HCT116 (cell line): ENCODE measurements around the gene LMAN1L. TPM values are rescaled to one million over a fixed set of nuclear protein-coding genes. Genes with fewer than 3 reads are reported as not detected.

ENCODE experiments used
- ATAC-seq: fragments of 200-7000 bp; cut with Tn5 transposase; 2 replicates; pipeline ENCODE4 v1.9.1; 2020; ENCODE audit warnings: mild to moderate bottlenecking, moderate library complexity
- BruUV-seq: library from RNA; stranded (reverse); fragments of 400-500 nt; replicated peaks from 2 replicates; lab custom pipeline; 2021; lab: Mats Ljungman, UMichigan
- CTCF ChIA-PET: fragments of 300-600 bp; sonication (Branson Sonifier 250); formaldehyde crosslinking; loops from one replicate; lab custom pipeline; 2021; ENCODE audit warnings: antibody characterized with exemption; lab: Charles Lee
- POLR2A ChIA-PET: fragments of 300-600, 350-600 bp; sonication (Branson Sonifier 250); formaldehyde crosslinking; loops from one replicate; lab custom pipeline; 2021; ENCODE audit warnings: antibody characterized with exemption; lab: Charles Lee
- RAD21 ChIA-PET, 2 experiments: fragments of 300-600 bp; sonication (Branson Sonifier 250); formaldehyde crosslinking; loops; one replicate each; lab custom pipeline; 2023; ENCODE audit warnings: low total read pairs in 2 of 2; ENCODE audit not compliant: uncharacterized antibody in 2 of 2, unreplicated experiment in 2 of 2, low non-redundant PET in 1 of 2; lab: Charles Lee
- DNase-seq: peaks from one replicate; pipeline ENCODE4 v3.0.0-alpha.2; 2010; ENCODE audit warnings: low read depth, low spot score
- H2AFZ ChIP-seq: fragments of 200-600 bp; shearing (Covaris generic), sonication (generic); 2 replicates; pipeline ENCODE4 v1.6.1; 2017; ENCODE audit warnings: low read depth, mixed run types, mixed read lengths, antibody characterized with exemption, low read length; ENCODE audit not compliant: poor library complexity, severe bottlenecking
- H3K27ac ChIP-seq: 2 replicates; pipeline ENCODE4 v1.5.1; 2012; ENCODE audit warnings: low read depth, low read length
- H3K27me3 ChIP-seq: fragments of 200-600 bp; sonication (generic); 2 replicates; pipeline ENCODE4 v1.6.1; 2016; ENCODE audit warnings: mixed run types, low read length, mixed read lengths; ENCODE audit not compliant: insufficient read depth
- H3K36me3 ChIP-seq, 2 experiments: fragments of 200-500 bp in 1 of 2; fragments of 200-600 bp in 1 of 2; sonication (Bioruptor generic) in 1 of 2; sonication (generic) in 1 of 2; 2 replicates each; pipeline versions ENCODE4 v1.5.1 to v1.6.1; 2014 to 2016; ENCODE audit warnings: low read length in 2 of 2, inconsistent platforms in 1 of 2, mixed read lengths in 1 of 2, mixed run types in 1 of 2; ENCODE audit not compliant: insufficient read depth in 2 of 2, control insufficient read depth in 1 of 2
- H3K4me1 ChIP-seq, 2 experiments: fragments of 200-600 bp in 1 of 2; sonication (generic) in 1 of 2; 2 replicates each; pipeline versions ENCODE4 v1.5.1 to v1.6.1; 2012 to 2017; ENCODE audit warnings: low read length in 2 of 2, inconsistent platforms in 1 of 2, mild to moderate bottlenecking in 1 of 2, mixed read lengths in 1 of 2, mixed run types in 1 of 2, moderate library complexity in 1 of 2; ENCODE audit not compliant: insufficient read depth in 2 of 2, control insufficient read depth in 1 of 2
- H3K4me2 ChIP-seq: fragments of 200-600 bp; sonication (generic); 2 replicates; pipeline ENCODE4 v1.6.1; 2017; ENCODE audit warnings: mixed run types, low read length, mixed read lengths
- H3K4me3 ChIP-seq, 2 experiments: fragments of 200-600 bp in 1 of 2; sonication (generic) in 1 of 2; replicated peaks in 1 of 2; 2 replicates each; pipeline ENCODE4 v1.5.1; 2011 to 2016; ENCODE audit warnings: low read length in 2 of 2, control low read depth in 1 of 2, low read depth in 1 of 2, mild to moderate bottlenecking in 1 of 2, mixed read lengths in 1 of 2, mixed run types in 1 of 2
- H3K79me2 ChIP-seq: fragments of 200-600 bp; sonication (generic); 2 replicates; pipeline ENCODE4 v1.6.1; 2017; ENCODE audit warnings: mild to moderate bottlenecking, mixed run types, low read length, moderate library complexity, mixed read lengths; ENCODE audit not compliant: insufficient read depth
- H3K9ac ChIP-seq: fragments of 200-600 bp; sonication (generic); 2 replicates; pipeline ENCODE4 v1.6.1; 2016; ENCODE audit warnings: low read length, mixed read lengths
- H3K9me2 ChIP-seq: fragments of 200-600 bp; sonication (generic), shearing (Covaris generic); 2 replicates; pipeline ENCODE4 v1.6.1; 2017; ENCODE audit warnings: mixed run types, mild to moderate bottlenecking, moderate library complexity; ENCODE audit not compliant: insufficient read depth
- H3K9me3 ChIP-seq, 2 experiments: fragments of 200-500 bp in 1 of 2; fragments of 200-600 bp in 1 of 2; sonication (Bioruptor generic) in 1 of 2; sonication (generic) in 1 of 2; 2 replicates each; pipeline ENCODE4 v1.6.1; 2014 to 2017; ENCODE audit warnings: low read length in 2 of 2, mixed read lengths in 2 of 2, inconsistent platforms in 1 of 2, low read depth in 1 of 2, mild to moderate bottlenecking in 1 of 2, mixed run types in 1 of 2, moderate library complexity in 1 of 2; ENCODE audit not compliant: control insufficient read depth in 1 of 2, insufficient read depth in 1 of 2
- H4K20me1 ChIP-seq: fragments of 200-600 bp; sonication (generic), shearing (Covaris generic); 2 replicates; pipeline ENCODE4 v1.6.1; 2017; ENCODE audit warnings: mixed run types, mild to moderate bottlenecking, moderate library complexity; ENCODE audit not compliant: insufficient read depth
- FOSL1 ChIP-seq: IDR thresholded peaks from 2 replicates; pipeline ENCODE4 v1.6.1; 2012; ENCODE audit warnings: low read depth
- SIN3A ChIP-seq: IDR thresholded peaks from 2 replicates; pipeline ENCODE4 v1.6.1; 2012; ENCODE audit warnings: low read depth
- SRF ChIP-seq: IDR thresholded peaks from 2 replicates; pipeline ENCODE4 v1.6.1; 2012; ENCODE audit warnings: low read depth
- intact Hi-C: fragments of 100-400 bp; cut with micrococcal nuclease; formaldehyde crosslinking; loops from 2 replicates; pipeline ENCODE4 v1.10.0; 2022
- total RNA-seq: library from RNA; stranded (reverse); gene quantifications from one replicate; pipeline ENCODE4 v1.2.1, GENCODE V29; 2021; ENCODE audit not compliant: unreplicated experiment
- TF ChIP-seq, protein P1 (sequence below): IDR thresholded peaks from 2 replicates; pipeline ENCODE4 v1.6.1; 2012; ENCODE audit warnings: low read depth
- TF ChIP-seq, protein P2 (sequence below): IDR thresholded peaks from 2 replicates; pipeline ENCODE4 v1.6.1; 2011; ENCODE audit warnings: mild to moderate bottlenecking, low read length, moderate library complexity; ENCODE audit not compliant: insufficient replicate concordance; ENCODE audit errors: extremely low read depth

Gene LMAN1L
- total RNA-seq, 1 experiment from 2014 or later: 0.17 TPM

DNA sequence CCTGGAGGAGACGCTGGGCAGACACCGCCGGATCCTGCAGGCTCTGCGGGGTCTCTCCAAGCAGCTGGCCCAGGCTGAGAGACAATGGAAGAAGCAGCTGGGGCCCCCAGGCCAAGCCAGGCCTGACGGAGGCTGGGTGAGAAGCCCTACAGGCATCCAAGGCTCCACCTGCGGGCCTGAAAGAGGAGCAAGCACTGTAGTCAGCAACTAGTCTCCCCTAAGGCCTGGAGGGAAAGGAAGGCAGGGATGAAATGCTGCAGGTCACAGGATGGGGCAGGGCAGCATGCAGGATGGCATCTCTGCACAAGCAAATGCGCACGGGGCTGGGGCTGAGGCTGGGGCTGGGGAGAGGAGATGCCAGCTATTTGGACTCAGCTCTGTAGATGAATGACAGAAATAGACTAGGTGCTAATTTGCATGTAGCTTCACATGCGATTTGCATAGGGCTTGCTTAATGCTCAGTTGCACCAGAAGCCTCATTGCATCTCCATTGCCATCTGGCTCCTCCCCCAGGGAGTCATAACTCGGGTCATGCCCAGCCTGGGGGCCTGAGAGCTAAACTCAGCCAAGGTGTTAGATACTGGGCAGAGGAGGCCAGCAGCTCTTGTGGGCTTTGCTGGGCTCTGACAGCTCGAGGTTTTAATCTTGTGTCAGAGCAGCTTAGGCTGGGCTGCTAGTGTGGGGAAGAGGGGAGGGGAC is 8.6 kb downstream of the LMAN1L start:
- intact Hi-C loops: no loop called here
- no TSS peak for BruUV-seq
- Histone ChIP-seq H3K27me3 (no peaks in the 10 kb centered on the region; the same call in 1 of the 2 replicates), H4K20me1 (no peaks in the 10 kb centered on the region), H3K4me1 (peaks cover 14 to 28% of the 10 kb centered on the region in 2 experiments), H3K79me2 (no peaks in the 10 kb centered on the region), H3K9me3 (no peaks in the 10 kb centered on the region), H3K36me3 (no peaks in the 10 kb centered on the region), H3K4me2 (no peak overlapping the region), H3K9me2 (no peaks in the 10 kb centered on the region), H3K27ac (no peak overlapping the region), H3K9ac (no peak overlapping the region), H2AFZ (no peak overlapping the region), H3K4me3 (no peak overlapping the region)
- RAD21 ChIA-PET: no interaction called here
- TF ChIP-seq, protein P1, sequence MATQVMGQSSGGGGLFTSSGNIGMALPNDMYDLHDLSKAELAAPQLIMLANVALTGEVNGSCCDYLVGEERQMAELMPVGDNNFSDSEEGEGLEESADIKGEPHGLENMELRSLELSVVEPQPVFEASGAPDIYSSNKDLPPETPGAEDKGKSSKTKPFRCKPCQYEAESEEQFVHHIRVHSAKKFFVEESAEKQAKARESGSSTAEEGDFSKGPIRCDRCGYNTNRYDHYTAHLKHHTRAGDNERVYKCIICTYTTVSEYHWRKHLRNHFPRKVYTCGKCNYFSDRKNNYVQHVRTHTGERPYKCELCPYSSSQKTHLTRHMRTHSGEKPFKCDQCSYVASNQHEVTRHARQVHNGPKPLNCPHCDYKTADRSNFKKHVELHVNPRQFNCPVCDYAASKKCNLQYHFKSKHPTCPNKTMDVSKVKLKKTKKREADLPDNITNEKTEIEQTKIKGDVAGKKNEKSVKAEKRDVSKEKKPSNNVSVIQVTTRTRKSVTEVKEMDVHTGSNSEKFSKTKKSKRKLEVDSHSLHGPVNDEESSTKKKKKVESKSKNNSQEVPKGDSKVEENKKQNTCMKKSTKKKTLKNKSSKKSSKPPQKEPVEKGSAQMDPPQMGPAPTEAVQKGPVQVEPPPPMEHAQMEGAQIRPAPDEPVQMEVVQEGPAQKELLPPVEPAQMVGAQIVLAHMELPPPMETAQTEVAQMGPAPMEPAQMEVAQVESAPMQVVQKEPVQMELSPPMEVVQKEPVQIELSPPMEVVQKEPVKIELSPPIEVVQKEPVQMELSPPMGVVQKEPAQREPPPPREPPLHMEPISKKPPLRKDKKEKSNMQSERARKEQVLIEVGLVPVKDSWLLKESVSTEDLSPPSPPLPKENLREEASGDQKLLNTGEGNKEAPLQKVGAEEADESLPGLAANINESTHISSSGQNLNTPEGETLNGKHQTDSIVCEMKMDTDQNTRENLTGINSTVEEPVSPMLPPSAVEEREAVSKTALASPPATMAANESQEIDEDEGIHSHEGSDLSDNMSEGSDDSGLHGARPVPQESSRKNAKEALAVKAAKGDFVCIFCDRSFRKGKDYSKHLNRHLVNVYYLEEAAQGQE: no peak
- no peak for TF ChIP-seq SIN3A
- TF ChIP-seq FOSL1: no peak
- TF ChIP-seq, protein P2, sequence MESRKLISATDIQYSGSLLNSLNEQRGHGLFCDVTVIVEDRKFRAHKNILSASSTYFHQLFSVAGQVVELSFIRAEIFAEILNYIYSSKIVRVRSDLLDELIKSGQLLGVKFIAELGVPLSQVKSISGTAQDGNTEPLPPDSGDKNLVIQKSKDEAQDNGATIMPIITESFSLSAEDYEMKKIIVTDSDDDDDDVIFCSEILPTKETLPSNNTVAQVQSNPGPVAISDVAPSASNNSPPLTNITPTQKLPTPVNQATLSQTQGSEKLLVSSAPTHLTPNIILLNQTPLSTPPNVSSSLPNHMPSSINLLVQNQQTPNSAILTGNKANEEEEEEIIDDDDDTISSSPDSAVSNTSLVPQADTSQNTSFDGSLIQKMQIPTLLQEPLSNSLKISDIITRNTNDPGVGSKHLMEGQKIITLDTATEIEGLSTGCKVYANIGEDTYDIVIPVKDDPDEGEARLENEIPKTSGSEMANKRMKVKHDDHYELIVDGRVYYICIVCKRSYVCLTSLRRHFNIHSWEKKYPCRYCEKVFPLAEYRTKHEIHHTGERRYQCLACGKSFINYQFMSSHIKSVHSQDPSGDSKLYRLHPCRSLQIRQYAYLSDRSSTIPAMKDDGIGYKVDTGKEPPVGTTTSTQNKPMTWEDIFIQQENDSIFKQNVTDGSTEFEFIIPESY: no peak
- no peak for TF ChIP-seq SRF
- DNase-seq: no peak
- CTCF ChIA-PET: no interaction called here
- no peak for ATAC-seq
- POLR2A ChIA-PET: no interaction called here
